ENCODE measurements around the gene ATF2. TPM values are rescaled to one million over a fixed set of nuclear protein-coding genes. Genes with fewer than 3 reads are reported as not detected.

Gene ATF2
- total and polyA plus RNA-seq, 2 of the 8 experiments (the other 6 are each of a cell fraction or from before 2014, with no cell fraction given): 31.2 to 46.5 TPM

DNA sequence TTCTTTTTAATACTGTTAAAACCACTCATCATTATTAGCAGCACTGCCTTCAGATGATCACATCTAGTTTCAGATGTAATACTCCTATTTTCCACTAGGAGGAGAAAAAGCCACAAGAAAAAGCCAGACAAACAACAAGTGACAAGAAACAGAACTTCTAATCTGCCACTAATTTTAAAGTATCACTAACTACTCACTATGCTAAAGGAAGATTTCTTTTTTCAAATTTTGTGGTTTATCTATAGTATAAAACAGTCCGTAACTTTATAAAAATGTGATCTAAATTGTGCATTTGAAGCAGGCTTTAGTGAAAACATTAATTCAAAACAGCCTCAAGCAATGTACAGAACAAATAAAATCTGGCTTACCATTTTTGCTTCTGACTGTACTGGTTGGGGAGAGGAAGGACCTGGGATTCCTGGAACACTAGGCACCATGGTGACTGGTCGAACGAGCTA lies 56.8 kb downstream of the ATF2 start:
- Histone ChIP-seq H2BK12ac (ENCODE audit: low read depth, low read length) (no peak overlapping the region), H3K23ac (ENCODE audit: insufficient read length) (no peak overlapping the region), H3K23me2 (ENCODE audit: low read depth, low read length) (no peaks in the 10 kb centered on the region), H3K27me3 (replicated peaks in 1 of 4; ENCODE audit: control insufficient read depth in 3 of 4, extremely low read depth in 1 of 4, insufficient read depth in 3 of 4, low read length in 3 of 4) (no peaks in the 10 kb centered on the region), H2BK120ac (replicated peaks; ENCODE audit: low read depth, low read length) (no peak overlapping the region), H2AFZ (ENCODE audit: low read length) (no peak overlapping the region), H4K8ac (ENCODE audit: extremely low read depth, insufficient read depth, low read length) (no peak overlapping the region), H3K56ac (replicated peaks; ENCODE audit: insufficient read length, low read depth, low read length) (no peak overlapping the region), H4K5ac (ENCODE audit: insufficient read length, low read depth, low read length) (no peak overlapping the region), H3K9me3 (ENCODE audit: insufficient read depth in 2 of 2, low read depth in 1 of 2, low read length in 1 of 2) (peaks cover 6 to 16% of the 10 kb centered on the region in 2 experiments), H3K79me1 (ENCODE audit: low read depth, low read length) (no peaks in the 10 kb centered on the region), H3K27ac (ENCODE audit: low read depth, low read length) (no peak overlapping the region), H3K14ac (ENCODE audit: insufficient read length) (no peak overlapping the region), H3K4me3 (ENCODE audit: extremely low read depth in 1 of 4, insufficient read depth in 2 of 4, low read depth in 3 of 4, low read length in 4 of 4) (no peak overlapping the region), H4K20me1 (replicated peaks in 1 of 2; ENCODE audit: control insufficient read depth in 1 of 2, insufficient read depth in 2 of 2, low read length in 2 of 2) (peaks cover 1 to 2% of the 10 kb centered on the region in 2 experiments), H3K4me2 (ENCODE audit: insufficient read depth in 1 of 2, low read depth in 2 of 2, low read length in 2 of 2) (no peak overlapping the region), H3K36me3 (ENCODE audit: control insufficient read depth in 2 of 4, insufficient read depth in 4 of 4, low read length in 3 of 4) (peaks cover 2 to 69% (median 34%) of the 10 kb centered on the region in 4 experiments; a peak in 7 of 8 replicates), H2AK5ac (ENCODE audit: low read depth, low read length) (no peak overlapping the region), H3K9ac (replicated peaks in 1 of 4; ENCODE audit: extremely low read depth in 1 of 4, low read depth in 3 of 4, low read length in 3 of 4) (no peak overlapping the region), H3K4ac (replicated peaks; ENCODE audit: insufficient read length, low read depth, low read length) (no peak overlapping the region), H3K4me1 (replicated peaks in 1 of 4; ENCODE audit: control insufficient read depth in 3 of 4, insufficient read depth in 4 of 4, low read length in 3 of 4) (no peaks in the 10 kb centered on the region), H4K91ac (replicated peaks; ENCODE audit: insufficient read length, low read length) (no peak overlapping the region), H3K18ac (ENCODE audit: extremely low read depth, low read length) (no peak overlapping the region), H2BK20ac (ENCODE audit: low read length) (no peak overlapping the region), H2BK15ac (ENCODE audit: low read length) (no peak overlapping the region), H3K79me2 (ENCODE audit: control insufficient read depth in 1 of 2, insufficient read depth in 2 of 2, low read length in 2 of 2) (no peaks in the 10 kb centered on the region), H2BK5ac (ENCODE audit: low read depth, low read length) (no peak overlapping the region)
- DNase-seq (ENCODE audit: low read depth in 1 of 2, low spot score in 2 of 2) (no peak), FAIRE-seq (peak; percentile 60)
- ChIA-PET CTCF (ENCODE audit: partially characterized antibody) (interaction anchor here (0.7 to 4.1 kb wide), 15 partner anchors 10 to 81 kb away, joined by 3 to 24 read pairs (median 4); no protein-coding TSS in a partner anchor), POLR2A (ENCODE audit: partially characterized antibody) (no interaction called here)
- TF ChIP-seq TEAD4 (IDR thresholded peaks at IDR 0.05; ENCODE audit: low read depth, low read length) (no peak), RNF2 (IDR thresholded peaks at IDR 0.05; ENCODE audit: borderline replicate concordance, low read depth, low read length, missing control alignments, poor library complexity, severe bottlenecking) (no peak), CTCF (IDR thresholded peaks at IDR 0.05; ENCODE audit: control extremely low read depth in 1 of 3, insufficient read depth in 1 of 3, low read depth in 1 of 3, low read length in 3 of 3) (peak in 2 of 3 experiments; percentile 20 to 57; a peak in 2 of 4 replicates), NRF1 (IDR thresholded peaks at IDR 0.05; ENCODE audit: low read depth, low read length) (no peak), RAD21 (IDR thresholded peaks at IDR 0.05 in 1 of 2, conservative IDR thresholded peaks at IDR 0.05 in 1 of 2; ENCODE audit: low read depth in 2 of 2, low read length in 2 of 2) (peak; percentile 50 to 59)
- WGBS, 2 experiments (ENCODE audit: extremely low coverage in 1 of 2, insufficient coverage in 1 of 2, insufficient read length in 1 of 2, insufficient replicate concordance in 2 of 2, low coverage in 1 of 2, low lambda C conversion rate in 2 of 2, missing lambda C conversion rate in 1 of 2): 69% methylated on average over 3 of the region's 3 CpGs; no CpG with 5 or more reads in 1 of the 2 experiments
